ENCODE measurements around the gene SUCO. TPM values are rescaled to one million over a fixed set of nuclear protein-coding genes. Genes with fewer than 3 reads are reported as not detected.

Gene SUCO
- total RNA-seq, 4 donors from 2014 or later: 5.8 to 11.3 (median 6.4) TPM

DNA sequence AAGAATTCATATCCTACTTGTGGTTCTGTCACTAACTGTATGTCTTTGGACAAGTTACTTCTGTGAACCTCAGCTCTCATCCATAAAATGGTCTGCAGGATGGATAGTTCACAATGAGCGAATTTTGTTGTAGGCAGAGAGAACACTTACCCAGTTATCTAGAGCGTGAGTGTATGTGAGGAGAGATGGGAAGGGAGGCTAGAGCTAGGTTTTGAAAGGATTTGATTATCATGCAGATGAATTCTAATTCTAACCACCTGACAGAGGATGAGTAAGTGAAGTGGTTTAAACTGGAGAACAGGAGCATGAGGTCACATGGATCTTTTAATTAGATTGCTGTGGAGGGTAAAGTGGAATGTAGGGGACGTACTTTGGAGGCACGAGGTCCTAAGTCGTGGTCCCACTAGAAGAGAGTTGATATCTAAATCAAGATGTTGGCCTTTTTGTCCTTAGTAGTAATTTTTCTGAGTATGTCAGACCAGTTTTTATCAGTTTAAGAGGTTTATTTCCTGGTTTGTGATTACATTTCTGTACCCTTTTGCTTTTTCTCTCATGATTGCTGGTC, 5.0 kb downstream of the SUCO start:
- Histone ChIP-seq H3K36me3 (no peaks in the 10 kb centered on the region), H3K4me1 (peaks cover 16 to 25% of the 10 kb centered on the region in 2 donors), H3K9me3 (no peaks in the 10 kb centered on the region), H3K27me3 (no peaks in the 10 kb centered on the region), H3K27ac (no peak overlapping the region), H3K4me3 (no peak overlapping the region)
- ATAC-seq (no peak), DNase-seq (no peak)
- in situ Hi-C loops (cut with MboI; ENCODE audit: low sequenced_read_pairs in 4 of 4) (loop anchor here in 2 of 4 donors (25.0 kb wide), 1 partner anchor 751 kb away; the partner anchor contains the start of gene METTL13 (in 2 of the 2)), intact Hi-C loops (cut with DNase I; ENCODE audit: low total_unique reads) (loop anchor here (10.0 kb wide), 1 partner anchor 1053 kb away; the partner anchor contains the start of gene PRRC2C)
- no peak for TF ChIP-seq POLR2A (IDR thresholded peaks at IDR 0.05)

DNA sequence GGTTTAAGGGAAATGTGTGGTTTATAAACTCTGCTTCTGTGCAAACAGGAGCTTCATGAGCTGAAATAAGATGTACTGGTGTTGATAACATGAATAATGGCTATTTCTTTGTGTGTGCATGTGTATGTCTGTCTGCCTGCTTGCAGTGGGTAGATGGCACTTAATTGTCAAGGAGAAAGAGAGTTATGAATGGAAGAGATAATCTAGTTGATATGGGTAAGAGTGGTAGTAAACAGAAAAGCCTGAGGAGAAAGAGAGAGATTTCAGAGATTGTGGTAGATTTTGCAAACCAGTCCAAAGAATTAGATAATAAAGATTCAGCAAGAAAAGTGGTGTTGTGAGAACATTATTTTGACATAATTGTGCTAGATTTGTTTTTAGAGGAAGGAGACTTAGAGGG, 7.7 kb downstream of the SUCO start:
- Histone ChIP-seq H3K27ac (no peak overlapping the region), H3K4me1 (peaks cover 0 to 11% of the 10 kb centered on the region in 2 donors), H3K9me3 (no peaks in the 10 kb centered on the region), H3K4me3 (no peak overlapping the region), H3K27me3 (no peaks in the 10 kb centered on the region), H3K36me3 (no peaks in the 10 kb centered on the region)
- intact Hi-C loops (cut with DNase I; ENCODE audit: low total_unique reads) (no loop called here), in situ Hi-C loops (cut with MboI; ENCODE audit: low sequenced_read_pairs in 4 of 4) (loop anchor here in 2 of 4 donors (25.0 kb wide), 1 partner anchor 753 kb away; the partner anchor contains the start of gene METTL13 (in 2 of the 2))
- DNase-seq (no peak), ATAC-seq (no peak)
- TF ChIP-seq CTCF (IDR thresholded peaks at IDR 0.05 in 4 of 5, conservative IDR thresholded peaks at IDR 0.05 in 1 of 5) (no peak), POLR2A (IDR thresholded peaks at IDR 0.05) (no peak)

- intact Hi-C loops (cut with DNase I; ENCODE audit: low total_unique reads): no loop called here
- TF ChIP-seq CTCF (IDR thresholded peaks at IDR 0.05 in 4 of 5, conservative IDR thresholded peaks at IDR 0.05 in 1 of 5) (no peak), POLR2A (IDR thresholded peaks at IDR 0.05) (no peak)
- in situ Hi-C loops (cut with MboI; ENCODE audit: low sequenced_read_pairs in 4 of 4): loop anchor here in 2 of 4 donors (25.0 kb wide), 1 partner anchor 757 kb away; the partner anchor contains the start of gene METTL13 (in 2 of the 2)
- no peaks in the 10 kb centered on the region for H3K27me3 ChIP-seq
- no peaks in the 10 kb centered on the region for H3K9me3 ChIP-seq
- H3K4me1 ChIP-seq: peaks cover 6 to 7% of the 10 kb centered on the region in 2 donors
- no peak for DNase-seq
- ATAC-seq: no peak
- H3K4me3 ChIP-seq: no peak overlapping the region
- H3K36me3 ChIP-seq: no peaks in the 10 kb centered on the region
- no peak overlapping the region for H3K27ac ChIP-seq
These were observed 11.6 kb downstream of the SUCO start for GRCh38 chr1:172544481-172545104.

DNA sequence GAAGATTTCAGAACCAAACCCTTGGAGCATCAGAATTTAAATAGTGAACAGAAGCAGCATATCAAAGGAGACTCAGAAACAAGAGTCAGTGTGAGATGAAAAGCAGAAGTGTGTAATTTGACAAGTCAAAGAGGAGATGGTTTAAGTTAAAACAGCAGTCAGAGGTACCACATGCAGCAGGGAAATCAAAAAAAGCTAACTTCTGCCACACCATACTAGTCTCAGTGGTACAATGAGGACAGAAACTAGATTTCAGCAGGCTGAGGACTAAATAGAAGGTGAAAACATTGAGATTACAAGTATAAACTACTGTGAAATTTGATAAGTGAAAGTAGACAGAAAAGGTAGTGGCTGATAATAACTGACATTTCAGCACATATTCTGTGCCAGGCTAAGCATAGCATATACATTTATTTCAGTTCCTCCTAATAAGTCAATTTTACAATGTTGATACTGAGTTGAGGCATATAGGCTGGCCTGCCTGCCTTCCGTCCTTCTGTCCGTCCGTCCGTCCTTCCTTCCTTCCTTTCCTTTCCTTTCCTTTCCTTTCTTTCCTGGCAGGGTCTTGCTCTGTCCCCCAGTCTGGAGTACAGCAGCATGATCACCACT, 12.6 kb downstream of the SUCO start:
- no peak for DNase-seq
- no peak overlapping the region for H3K27ac ChIP-seq
- H3K4me1 ChIP-seq: peaks cover 12 to 14% of the 10 kb centered on the region in 2 donors
- H3K4me3 ChIP-seq: no peak overlapping the region
- H3K27me3 ChIP-seq: no peaks in the 10 kb centered on the region
- no peak for TF ChIP-seq POLR2A (IDR thresholded peaks at IDR 0.05)
- no peak for TF ChIP-seq CTCF (IDR thresholded peaks at IDR 0.05 in 4 of 5, conservative IDR thresholded peaks at IDR 0.05 in 1 of 5)
- H3K36me3 ChIP-seq: no peaks in the 10 kb centered on the region
- no peak for ATAC-seq
- in situ Hi-C loops (cut with MboI; ENCODE audit: low sequenced_read_pairs in 4 of 4) (loop anchor here in 2 of 4 donors (25.0 kb wide), 1 partner anchor 758 kb away; the partner anchor contains the start of gene METTL13 (in 2 of the 2)), intact Hi-C loops (cut with DNase I; ENCODE audit: low total_unique reads) (no loop called here)
- no peaks in the 10 kb centered on the region for H3K9me3 ChIP-seq

GRCh38 chr1:172547071-172547470, 14.1 kb downstream of the SUCO start:
- intact Hi-C loops (cut with DNase I; ENCODE audit: low total_unique reads) (no loop called here), in situ Hi-C loops (cut with MboI; ENCODE audit: low sequenced_read_pairs in 4 of 4) (loop anchor here in 2 of 4 donors (25.0 kb wide), 1 partner anchor 760 kb away; the partner anchor contains the start of gene METTL13 (in 2 of the 2))
- ATAC-seq (no peak), DNase-seq (no peak)
- Histone ChIP-seq H3K4me1 (peaks cover 12 to 14% of the 10 kb centered on the region in 2 donors), H3K9me3 (no peaks in the 10 kb centered on the region), H3K4me3 (no peak overlapping the region), H3K36me3 (no peaks in the 10 kb centered on the region), H3K27ac (no peak overlapping the region), H3K27me3 (no peaks in the 10 kb centered on the region)
- TF ChIP-seq POLR2A (IDR thresholded peaks at IDR 0.05) (no peak), CTCF (IDR thresholded peaks at IDR 0.05 in 4 of 5, conservative IDR thresholded peaks at IDR 0.05 in 1 of 5) (no peak)

All from gastrocnemius medialis (tissue), 4 donors.